Measurements from ENCODE around the gene R3HDM2.
A peak's percentile ranks its signal among the peaks of the same experiment; 100 is the strongest.

Gene R3HDM2

DNA sequence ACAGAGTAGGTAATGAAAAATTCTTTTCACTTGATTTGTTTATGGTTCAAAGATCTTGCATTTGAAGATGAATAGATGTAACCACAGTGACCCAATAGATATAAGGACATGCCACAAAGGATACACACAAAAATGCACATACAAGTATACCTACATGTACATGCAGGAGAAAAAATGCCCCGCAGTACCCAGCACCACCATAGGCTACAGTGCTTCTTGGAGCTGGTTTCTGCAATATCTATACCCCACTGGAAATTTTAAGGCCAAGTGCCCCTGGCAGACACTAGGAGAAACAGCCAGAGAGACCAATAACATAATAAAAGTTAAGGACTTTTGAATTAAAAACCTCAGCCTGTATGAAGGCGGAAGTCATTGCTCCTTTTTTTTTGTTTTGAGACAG, 167.7 kb downstream of the R3HDM2 start:
- no peak for DNase-seq

DNA sequence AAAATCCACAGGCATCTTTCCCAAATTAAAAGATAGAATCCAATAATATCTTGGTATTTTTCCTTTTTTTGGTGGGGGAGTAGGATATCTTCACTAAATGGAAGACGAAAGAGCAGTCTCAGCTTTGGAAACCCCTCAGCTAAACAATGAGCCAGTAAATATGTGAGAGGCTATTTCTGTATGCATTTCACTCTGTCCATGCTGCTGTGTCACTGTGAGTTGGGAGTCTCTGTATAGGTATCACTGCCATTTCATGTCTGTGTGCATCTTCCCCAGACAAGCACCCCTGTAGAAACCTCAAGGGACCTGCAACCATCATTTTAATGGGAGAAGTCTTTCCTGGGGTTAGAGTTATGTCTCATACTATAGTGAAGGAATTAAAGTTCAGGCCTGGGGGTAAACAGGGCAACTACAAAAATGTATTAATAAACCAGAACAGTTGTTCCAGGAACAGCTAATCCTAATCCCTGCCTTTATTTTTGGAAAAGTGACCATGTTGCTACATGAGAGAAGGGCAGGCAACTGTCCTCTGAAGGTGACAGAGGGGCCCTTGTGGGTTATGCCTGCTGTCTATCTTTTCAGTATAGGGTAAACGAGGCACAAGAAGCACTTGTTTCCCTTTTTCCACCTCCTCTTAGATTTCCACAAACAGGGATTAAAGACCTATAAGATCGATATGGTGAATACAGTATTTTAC, 168.6 kb downstream of the R3HDM2 start:
- DNase-seq, result no peak

DNA sequence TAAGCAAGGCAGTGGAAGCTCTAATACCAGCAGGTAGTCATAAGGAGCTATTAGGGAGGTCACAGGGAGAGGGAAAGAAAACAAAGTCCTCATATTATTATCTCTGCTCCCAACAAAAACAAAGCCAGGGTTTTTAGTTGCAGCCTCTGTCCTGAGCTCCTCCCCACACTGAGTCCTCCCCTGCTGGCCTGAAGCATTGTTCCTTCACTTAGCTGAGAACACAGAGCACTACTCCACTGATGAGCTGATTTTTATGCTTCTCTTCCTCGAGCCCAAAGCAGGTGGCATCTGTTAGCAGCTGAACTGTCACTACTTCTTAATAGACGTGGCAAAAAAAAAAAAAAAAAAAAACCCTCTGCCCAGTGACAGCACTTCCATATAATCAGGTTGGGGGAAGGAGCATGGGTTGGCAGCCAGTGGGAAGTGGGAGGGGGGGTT, 169.4 kb downstream of the R3HDM2 start:
- peak in 1 of 14 donors; percentile 25 for DNase-seq

DNA sequence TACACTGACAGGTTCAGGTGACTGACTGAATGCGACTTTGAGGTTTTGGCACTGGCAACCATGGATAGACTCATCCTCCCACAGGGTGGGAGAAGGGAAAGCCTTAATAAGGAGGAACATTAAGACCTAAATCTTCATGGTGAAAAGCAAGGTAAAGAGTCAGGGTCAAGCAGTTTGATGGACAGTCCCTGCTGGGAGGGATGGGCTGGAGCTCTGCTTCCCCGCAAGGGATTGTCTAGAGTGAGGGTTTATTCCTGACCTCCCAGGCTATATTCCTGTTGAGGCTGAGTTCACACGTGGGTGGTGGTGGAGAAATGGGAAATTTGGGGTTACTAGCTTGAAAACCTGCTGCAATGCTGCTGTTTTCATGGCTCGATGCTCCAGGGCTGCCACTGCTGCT, 170.5 kb downstream of the R3HDM2 start:
- no peak for DNase-seq

DNA sequence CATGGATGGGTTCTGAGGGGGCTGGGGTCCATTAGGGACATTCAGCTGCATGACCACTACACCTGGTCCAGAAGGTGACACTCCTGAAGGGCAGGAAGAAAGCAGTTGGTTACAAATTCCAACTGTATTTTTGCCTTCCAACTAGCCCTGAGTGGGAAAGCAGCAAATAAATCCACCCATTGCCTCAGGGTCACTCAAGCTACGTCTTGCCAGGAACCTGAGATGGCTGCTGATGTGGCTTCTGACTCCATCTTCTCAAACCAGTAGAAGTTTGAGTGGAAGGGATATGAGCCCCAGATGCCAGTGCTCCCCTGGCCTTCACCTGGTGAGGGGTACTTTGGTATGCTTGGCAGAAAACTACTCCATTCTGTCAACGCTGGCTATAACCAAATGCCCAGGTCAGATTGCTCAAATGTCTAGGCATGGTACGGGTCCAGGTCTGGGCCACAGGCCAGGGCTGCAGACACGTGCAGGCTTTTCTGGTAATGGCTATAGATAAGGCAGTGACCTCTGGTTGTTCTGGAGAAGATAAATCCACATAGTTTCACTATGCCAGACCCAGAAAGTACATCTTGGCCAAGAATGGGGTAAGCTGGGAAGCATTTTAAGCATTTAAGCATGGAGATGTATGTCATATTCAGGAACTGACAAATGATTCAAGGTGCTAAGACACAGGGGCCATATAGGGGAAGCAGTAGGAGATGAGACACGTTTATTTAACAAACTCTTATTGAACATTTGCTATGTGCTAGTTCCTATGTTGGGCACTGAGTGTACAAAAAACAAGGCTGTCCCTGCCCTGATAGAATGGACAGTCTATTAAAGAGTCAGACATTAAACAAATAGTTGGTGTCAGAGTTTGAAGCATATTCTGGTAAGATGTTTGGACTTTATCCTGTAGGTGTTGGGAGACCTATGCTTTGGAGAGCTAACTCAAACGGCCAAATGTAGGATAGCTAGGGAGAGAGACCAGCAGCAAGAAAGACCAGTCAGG, 171.6 kb downstream of the R3HDM2 start:
- DNase-seq, result no peak

DNA sequence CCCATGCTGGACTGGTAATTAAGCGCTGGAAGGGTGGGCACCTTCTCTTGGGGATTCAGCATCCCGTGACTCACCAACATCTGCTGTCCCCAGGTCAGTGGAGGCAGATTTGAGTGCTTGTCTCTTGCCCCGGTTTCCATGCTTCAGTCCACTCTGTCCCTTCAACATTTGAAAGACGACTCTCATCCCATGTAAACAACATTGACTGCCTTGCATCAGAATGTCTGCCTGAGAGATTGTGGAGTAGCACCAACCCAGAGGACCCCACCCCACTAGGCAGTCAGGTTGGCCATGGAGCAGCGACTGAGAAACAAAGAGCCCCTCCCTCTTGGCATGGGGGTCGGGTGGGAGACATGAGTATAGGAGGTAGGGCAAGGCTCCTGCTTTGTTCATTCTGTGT, 174.9 kb downstream of the R3HDM2 start:
- DNase-seq, result no peak

DNA sequence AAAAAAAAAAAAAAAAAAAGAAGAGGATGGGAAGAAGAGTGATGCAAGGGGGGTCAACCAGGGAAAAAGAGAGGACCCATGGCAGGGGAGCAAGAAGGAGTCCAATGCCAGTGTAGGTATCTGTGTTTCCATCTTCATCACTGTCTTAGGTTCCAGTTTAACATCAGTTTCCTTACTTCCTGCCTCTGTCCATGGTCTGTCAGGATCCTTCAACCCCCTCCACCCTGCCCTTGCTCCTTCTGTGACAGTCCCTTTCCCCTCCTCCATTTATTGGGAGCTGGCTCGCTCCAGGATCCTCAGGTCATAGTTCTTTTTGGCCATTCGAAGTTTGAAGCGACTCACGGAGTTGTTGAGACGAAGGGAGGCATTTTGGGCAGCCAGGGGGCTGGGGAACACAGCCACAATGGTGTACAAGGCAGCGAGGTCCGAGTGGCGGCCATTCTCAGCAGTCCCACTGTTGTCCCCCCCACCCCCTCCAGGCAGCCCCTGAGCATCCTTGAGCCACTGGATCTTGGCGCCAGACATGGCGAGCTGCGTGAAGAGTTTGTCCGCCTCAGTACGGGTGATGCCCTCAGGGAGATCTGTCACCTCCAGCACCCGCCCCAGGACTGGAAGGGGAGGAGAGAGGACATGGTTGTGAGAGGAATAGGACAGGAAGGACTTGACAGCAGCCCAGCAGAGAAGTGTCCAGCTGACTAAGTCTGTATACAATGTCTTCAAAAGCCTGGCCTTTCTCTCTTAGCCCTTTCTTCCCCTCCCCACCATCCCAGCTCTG, 176.2 kb downstream of the R3HDM2 start:
- no peak for DNase-seq

DNA sequence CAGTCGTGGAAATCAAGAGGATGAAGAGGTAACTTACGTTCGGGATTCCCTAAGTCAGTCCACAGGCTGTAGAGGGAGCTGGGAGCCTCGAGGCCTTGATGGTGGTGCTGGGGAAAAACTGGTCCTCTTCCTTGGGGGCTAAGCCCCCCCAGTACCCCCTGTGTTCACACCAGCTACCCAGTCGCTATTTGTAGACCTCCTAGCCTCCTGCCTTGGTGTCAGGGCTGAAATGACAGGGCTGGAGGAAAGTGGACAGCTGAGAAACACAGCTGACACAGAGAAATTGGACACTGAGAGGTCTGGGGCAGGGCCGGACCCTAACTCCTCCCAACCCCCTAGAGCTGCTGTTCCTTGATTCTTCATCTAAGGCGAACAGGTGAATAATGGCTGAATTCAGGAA, 179.9 kb downstream of the R3HDM2 start, which contains the start of gene STAC3:
Gene STAC3 (minus strand): TSS at position 232 of the 400 bp plus-strand sequence. CDS start 1,551 bp downstream, outside the sequence.
- no peak for DNase-seq

DNA sequence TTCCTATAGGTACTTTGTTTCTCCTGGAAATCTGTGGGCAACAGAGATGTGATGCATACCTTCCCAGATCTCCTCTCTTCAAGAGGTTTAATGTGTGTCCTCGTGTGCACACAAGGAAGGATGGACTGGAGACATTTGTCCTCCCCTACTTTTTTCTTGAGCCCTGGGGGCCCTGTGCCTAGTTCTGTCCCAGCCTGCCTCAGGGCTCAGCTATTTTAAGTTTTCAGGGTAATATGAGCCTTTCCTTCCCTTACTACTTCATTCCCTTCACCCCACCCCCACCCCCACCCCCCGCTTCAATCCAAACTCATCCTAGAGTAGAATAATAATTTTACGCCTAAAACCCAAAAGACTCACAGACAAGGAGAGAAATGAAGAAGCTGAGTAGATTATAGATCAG, 180.3 kb downstream of the R3HDM2 start:
- no peak for DNase-seq

DNA sequence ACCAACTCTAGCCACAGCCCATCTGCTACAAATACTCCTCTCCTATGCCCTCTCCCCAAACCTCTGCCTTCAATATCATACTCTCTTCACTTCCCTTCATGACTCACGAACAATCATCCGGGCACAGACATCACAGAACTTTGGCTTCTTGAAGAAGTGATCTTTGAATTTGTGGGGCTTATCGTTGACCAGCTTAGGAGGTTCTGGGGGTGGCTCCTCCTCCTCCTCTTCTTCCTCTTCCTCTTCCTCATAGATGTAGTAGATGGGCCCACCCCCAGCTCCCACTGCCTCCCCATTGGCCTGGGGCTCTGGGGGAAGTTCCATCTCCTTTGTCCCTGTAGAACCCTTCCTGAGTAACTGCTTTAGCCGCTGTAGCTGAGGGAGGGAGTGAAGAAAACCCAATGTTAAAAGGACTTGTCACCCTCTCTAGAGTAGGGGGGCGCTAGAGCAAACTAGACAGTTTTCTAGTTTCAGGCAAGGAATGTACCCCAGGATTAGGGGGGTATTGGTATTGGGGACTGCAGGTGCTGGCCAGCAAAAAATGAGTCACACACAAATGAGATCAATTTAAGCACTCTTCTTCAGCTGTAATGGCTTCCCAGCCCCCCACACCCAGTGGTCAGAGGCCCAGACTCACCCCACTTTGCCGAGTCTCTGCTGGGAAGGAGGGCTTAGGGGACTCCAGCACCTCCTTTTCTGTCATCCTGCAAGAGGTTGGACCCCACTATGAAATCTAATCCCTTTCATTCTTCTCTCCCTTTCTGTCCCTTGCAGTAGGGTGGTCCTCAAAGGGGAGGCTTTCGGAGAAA, 181.7 kb downstream of the R3HDM2 start:
- no peak for DNase-seq

DNA sequence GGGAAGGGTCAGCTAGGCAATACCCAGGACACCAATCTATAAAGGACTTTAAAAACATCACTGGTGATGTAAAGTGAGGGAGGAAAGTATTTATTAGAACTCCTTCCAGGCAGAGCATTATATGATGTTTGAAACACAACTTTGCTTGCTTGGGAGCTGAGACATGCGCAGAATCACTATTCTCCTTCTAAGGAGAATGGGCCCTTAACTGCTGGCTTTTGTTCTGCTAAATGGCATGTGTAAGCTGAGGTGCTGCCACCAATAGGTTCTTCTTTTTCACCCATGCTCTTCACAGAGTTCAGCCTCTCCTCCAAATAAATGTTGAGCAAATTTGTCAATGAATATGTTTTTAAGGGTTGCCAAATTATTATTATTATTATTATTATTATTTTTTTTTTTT, 183.8 kb downstream of the R3HDM2 start:
- DNase-seq, result no peak

DNA sequence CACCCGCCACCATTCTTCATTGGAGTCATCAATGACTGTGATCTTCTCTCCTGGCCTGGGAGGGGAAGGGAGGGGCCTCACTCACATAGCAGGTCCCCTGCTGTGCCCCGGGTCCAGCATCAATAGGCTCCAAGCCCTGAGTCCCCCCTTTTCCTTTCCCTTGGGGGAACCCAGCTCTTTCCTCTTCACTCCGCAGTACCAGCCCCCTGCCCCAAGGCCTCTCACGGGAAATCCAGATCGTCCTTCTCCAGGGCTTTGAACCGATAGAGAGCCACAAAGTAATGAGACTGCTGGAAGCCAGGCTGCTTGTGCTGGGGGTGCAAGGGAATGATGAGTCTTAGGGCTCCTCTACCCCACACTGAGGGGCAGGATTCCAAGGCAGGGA, 186.5 kb downstream of the R3HDM2 start:
- DNase-seq, result no peak

DNA sequence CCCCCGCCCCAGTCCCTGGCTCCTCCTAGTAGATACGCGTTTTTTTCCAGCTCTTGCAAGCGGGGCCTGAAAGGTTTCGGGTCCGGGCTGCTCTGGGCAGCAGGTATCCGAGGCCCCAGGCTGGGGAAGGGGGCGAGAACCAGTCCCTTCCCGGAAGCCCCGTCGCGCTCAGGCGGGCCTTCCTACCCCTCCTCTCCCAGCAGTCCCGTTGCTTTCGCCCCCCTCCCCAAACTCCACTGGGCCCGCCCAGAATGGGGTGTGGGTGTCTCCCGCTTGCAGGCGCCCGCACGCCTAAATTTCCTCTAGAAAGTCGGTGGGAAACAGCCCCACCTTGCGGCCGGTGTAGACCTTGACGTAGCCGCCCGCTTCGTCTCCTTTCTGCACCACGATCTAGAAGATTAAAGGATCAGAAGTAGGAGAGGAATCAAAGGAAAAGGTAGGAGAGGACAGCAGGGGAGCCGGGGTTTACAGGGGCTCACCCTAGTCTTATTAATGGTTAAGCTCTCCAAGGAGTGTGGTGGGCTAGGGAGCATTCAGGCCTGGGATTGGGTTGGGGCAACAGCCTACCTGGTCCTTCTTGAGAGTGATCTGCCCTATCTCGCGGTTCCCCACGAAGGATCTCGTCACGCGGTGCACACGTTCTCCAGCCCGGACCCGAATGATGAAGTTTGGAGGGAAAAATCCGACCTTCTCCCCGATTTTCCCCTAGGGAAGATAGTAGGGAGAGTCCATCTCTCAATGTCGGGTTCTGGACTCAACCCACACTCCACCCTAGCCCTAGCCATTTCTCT, 187.1 kb downstream of the R3HDM2 start:
- peak in 9 of 14 donors; percentile 5 to 51 (median 15) for DNase-seq

DNA sequence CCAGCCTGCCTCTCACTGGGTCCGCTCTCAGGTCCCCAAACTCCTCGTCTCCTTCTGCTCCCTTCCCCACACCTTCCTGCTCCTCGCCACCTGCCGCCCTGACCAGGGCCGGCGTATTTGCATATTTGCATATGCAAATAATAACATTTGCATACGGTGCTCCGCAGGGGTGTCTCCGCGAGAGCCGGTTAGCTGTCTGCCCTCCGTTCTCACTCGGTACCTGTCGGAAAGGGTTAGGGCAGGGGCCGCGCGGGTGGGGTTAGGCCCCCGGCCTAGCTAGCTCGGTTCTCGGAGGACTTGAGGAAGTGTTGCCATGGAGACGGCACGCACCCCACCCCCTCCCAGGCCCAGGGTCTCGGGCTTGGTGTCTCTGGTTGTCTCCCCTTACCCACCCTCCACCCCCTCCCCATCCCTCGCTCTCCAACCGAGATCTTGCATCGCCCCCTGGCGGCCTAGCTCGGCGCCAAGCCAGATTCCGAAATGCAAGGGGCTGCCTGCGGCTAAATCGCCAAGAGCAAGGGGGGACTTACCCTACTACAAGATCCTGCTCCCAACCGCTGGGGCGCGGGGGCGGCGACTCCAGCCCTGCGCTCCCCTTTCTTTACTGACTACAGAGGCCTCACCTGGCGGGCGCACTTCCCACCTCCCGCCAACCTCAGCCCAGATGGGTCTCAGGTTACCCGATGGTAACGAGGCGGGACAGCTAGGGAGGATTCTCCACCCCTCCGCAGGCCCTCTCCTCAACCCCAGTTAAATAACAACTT, 188.0 kb downstream of the R3HDM2 start:
- DNase-seq, result peak in 5 of 14 donors; percentile 6 to 97 (median 18)

DNA sequence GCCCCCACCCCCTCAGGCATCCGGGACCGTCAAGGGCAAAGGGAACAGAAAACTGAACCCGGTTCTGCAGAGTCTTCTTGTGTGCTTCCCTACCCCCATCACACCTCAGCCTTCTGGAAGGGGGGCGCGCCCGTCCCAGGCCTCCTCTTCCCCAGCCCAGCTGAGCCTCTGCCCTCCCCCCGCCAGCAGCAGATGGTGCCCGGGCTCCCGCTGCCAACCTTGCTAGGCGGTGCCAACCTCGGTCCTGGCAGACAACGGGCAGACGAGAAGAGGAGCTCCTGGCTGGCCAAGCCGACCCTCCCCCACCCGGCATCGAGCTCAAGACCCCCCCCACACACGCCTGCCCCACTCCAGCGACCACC, 188.5 kb downstream of the R3HDM2 start:
- peak in 3 of 14 donors; percentile 33 to 97 (median 69) for DNase-seq

DNA sequence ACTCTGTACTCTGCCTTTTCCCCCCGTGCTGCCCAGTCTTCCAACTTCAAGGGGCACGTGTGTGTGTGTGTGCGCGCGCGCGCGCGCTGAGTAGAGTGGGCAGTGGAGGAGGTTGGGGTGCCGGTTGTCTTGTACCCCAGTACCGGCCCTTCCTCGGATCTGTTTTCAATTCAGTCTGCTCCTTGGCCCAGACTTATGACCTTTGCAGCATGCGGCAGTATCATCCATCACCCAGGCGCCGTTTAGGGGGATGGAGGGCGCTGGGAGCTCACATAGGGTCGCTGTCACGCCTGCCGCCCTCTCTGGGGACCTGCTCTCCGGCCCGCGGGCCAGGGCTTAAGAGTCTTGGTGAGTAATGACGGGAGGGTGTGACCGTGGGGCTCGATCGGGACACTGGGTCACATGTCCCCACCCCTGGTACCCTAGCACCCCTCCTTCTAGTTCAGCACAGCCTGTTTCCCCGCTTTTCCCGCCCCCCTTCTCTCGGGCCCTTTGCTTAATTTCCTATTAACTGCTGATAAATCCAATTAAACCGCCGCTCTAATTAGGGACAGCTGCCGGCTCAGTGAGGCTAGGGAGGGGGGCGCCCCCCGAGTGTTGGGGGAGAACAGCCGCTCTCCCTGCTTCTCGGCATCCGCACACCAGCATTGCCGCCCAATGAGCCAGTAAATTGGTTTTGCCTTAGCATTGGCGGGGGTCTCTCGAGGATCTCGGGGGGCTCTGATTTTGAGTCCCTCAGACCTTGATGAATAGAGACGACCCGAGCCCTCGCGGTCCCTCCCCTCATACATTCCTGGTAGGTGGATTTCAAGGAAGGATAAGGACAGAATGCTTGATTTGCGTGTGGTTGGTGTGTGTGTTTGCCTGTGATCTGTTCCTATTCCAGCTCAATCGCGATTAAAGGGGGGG, 189.2 kb downstream of the R3HDM2 start:
- DNase-seq, result peak in 1 of 14 donors; percentile 61

DNA sequence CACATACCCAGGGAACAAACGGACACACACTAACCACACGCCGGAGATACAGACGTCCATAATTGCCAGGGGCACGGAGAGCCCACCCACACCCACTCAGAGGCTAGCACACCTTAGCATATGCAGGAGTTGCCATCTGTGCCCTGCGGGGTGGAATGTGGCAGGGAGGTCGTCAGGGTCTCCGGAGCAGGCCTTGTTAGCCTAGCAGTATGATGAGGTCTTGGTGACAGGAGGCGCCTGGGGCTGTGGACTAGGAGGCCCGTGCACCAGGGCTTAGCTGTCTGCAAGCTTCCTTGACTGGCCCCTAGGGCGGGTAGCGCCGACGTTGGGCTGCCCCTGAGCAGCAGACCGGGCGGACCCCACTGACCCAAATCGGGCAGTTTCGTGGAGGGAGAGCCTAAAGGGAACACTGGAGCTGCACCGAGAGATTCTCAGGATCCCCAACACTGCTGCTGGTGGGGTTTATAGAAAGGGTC, 189.9 kb downstream of the R3HDM2 start:
- peak in 1 of 14 donors; percentile 67 for DNase-seq

DNA sequence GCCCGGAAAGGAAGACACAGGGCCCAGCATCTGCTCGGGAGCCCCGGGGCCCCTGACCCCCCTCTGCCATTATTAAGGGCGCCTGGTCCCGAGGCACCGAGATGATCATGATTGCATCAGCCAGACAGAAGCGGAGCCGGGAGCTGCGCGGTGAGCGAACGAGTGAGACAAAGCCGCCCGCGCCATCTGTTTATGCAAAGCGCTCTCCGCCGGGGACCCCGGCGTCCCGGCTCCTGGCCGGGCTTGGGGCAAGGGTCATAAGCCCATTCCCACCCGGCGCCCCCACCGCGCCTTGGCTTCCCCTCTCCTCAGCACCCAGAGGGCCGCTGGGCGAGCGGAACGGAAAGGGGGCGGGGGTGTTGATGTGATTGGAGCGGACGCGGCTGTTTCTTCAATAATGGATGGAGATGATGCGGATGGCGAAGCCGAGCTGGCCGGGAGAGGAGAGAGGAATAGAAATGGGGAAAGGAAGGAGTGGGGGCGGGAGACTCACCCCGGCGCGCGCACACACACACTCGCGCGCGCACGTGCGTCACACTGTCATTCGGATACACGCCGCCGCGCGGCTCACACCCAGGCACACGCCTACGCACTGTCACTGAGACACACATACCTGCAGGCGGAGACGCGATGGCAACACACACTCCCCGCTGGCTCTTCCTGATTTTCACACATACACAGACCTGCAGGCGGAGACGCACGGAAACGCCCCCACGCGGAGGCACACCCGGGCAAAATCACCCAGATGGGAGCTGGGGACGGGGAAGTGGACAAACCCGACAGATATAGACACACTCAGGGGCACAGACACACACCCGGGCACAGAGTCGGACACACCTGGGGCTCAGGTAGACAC, 190.5 kb downstream of the R3HDM2 start:
- DNase-seq, result peak in 9 of 14 donors; percentile 9 to 90 (median 25)
